Activated CD4-positive, alpha-beta T cell treated with anti-CD3 and anti-CD28 coated beads, Interleukin-2, amount 50 U/mL, for 24 hours (primary cell): ENCODE measurements around the gene FSTL4.
"Not testable (repeated sequence)": the region's sequence is repeated elsewhere in the genome, so short reads cannot be mapped to it uniquely, and the experiment has no call there.

ENCODE experiments used
- DNase-seq, 2 donors: peaks; one replicate each; pipeline ENCODE4 v3.0.0-alpha.2; 2020; ENCODE audit warnings: low read depth in 1 of 2, low spot score in 1 of 2

Gene FSTL4

GRCh38 chr5:133457439-133458355 is 154.6 kb downstream of the FSTL4 start:
- DNase-seq = no peak

- no peak for DNase-seq
Measured at GRCh38 chr5:133456933-133457402, 155.4 kb downstream of the FSTL4 start.

GRCh38 chr5:133455676-133456075 is 156.7 kb downstream of the FSTL4 start:
- DNase-seq = no peak

GRCh38 chr5:133454442-133454841 is 157.9 kb downstream of the FSTL4 start:
- DNase-seq = no peak

- DNase-seq = no peak
Measured at GRCh38 chr5:133453831-133454230, 158.5 kb downstream of the FSTL4 start.

- no peak for DNase-seq
Measured at GRCh38 chr5:133453084-133453780, 159.1 kb downstream of the FSTL4 start.

- DNase-seq = no peak
Measured at GRCh38 chr5:133451926-133452325, 160.4 kb downstream of the FSTL4 start.

- DNase-seq = no peak
Measured at GRCh38 chr5:133450286-133450685, 162.1 kb downstream of the FSTL4 start.

- no peak for DNase-seq
Measured at GRCh38 chr5:133449181-133449580, 163.2 kb downstream of the FSTL4 start.

- no peak for DNase-seq
Measured at GRCh38 chr5:133446440-133446839, 165.9 kb downstream of the FSTL4 start.

GRCh38 chr5:133445744-133446143 is 166.6 kb downstream of the FSTL4 start:
- DNase-seq = no peak

GRCh38 chr5:133445204-133445603 is 167.1 kb downstream of the FSTL4 start:
- DNase-seq = not testable (repeated sequence)

GRCh38 chr5:133444711-133445110 is 167.6 kb downstream of the FSTL4 start:
- DNase-seq = no peak

GRCh38 chr5:133441166-133441815 is 171.1 kb downstream of the FSTL4 start:
- DNase-seq = no peak

GRCh38 chr5:133440467-133441115 is 171.8 kb downstream of the FSTL4 start:
- no peak for DNase-seq

GRCh38 chr5:133439859-133440258 is 172.5 kb downstream of the FSTL4 start:
- DNase-seq = no peak

- DNase-seq = no peak
Measured at GRCh38 chr5:133438487-133438886, 173.9 kb downstream of the FSTL4 start.

GRCh38 chr5:133434336-133434735 is 178.0 kb downstream of the FSTL4 start:
- DNase-seq = no peak

GRCh38 chr5:133433641-133434040 is 178.7 kb downstream of the FSTL4 start:
- DNase-seq = no peak

- no peak for DNase-seq
Measured at GRCh38 chr5:133432956-133433532, 179.3 kb downstream of the FSTL4 start.
